Heart left ventricle (tissue), 13 donors: Measurements from ENCODE around the gene PSMF1.

Experiments
- CTCF ChIP-seq, 12 donors: fragments of 200-600 bp; sonication (generic) in 4 of 12; IDR thresholded peaks; one replicate each; pipeline versions ENCODE4 v1.5.0 to v1.8.0; 2018 to 2022; ENCODE audit warnings: antibody characterized with exemption in 12 of 12, mild to moderate bottlenecking in 5 of 12
- POLR2A ChIP-seq, 2 donors: fragments of 450-650 bp; IDR thresholded peaks; one replicate each; pipeline ENCODE4 v1.6.1; 2017; ENCODE audit warnings: antibody characterized with exemption in 2 of 2, mild to moderate bottlenecking in 2 of 2, moderate library complexity in 2 of 2
- donor health status: ischemic (EF 13 %, LVEDD 7.1; RV severe dilation, severe dysfunction).
- donor health status: DM: no; HTN: yes; CAD: no.
- donor health status: DM: no; HTN: no; CAD: no.
- donor health status: ischemic (EF 25% LVEDD 6.9; RV normal size, moderate dysfunction).
- donor health status: ischemic (EF 25% LVEDD 5.7; RV mildly dilated, moderate dysfunction).
- donor health status: ischemic (EF 35%, LVEDD 5.7; RV mildly dilated, moderate dysfunction).
- donor health status: nonischemic (EF 11% LVEDD 7.7; RV severe dilation, severe dysfunction).
- donor health status: DM: yes; HTN: yes; CAD: no.
- donor health status: PGD.
- donor health status: ischemic (EF 29% LVEDD 5.4; RV normal size, mild dysfunction).
- donor health status: nonischemic (EF 23%, LVEDD 6.1; RV moderate dilation, normal function).

GRCh38 chr20:1198751-1199150 is 80.3 kb downstream of the PSMF1 start:
- TF ChIP-seq POLR2A (IDR thresholded peaks at IDR 0.05) (no peak), CTCF (IDR thresholded peaks at IDR 0.05) (no peak)
